Caki2 (cell line): ENCODE measurements around the gene CDCP1. TPM values are rescaled to one million over a fixed set of nuclear protein-coding genes. Genes with fewer than 3 reads are reported as not detected.
A peak's percentile ranks its signal among the peaks of the same experiment; 100 is the strongest.

Experiments
- DNase-seq: peaks from one replicate; pipeline ENCODE4 v3.0.0-alpha.2; 2015; ENCODE audit warnings: low read depth
- in situ Hi-C: cut with HindIII; loops from 2 replicates; pipeline ENCODE4 v1.10.0; 2016; ENCODE audit warnings: low sequenced_read_pairs, low pct_unique_long_range_greater_than_20kb, mixed read lengths
- total RNA-seq: library from RNA; depleted of rRNA; stranded (reverse); fragments of >200 nt; shearing (Covaris generic); gene quantifications from 2 replicates; pipeline ENCODE4 v1.2.3, GENCODE V29; 2014; ENCODE audit warnings: low replicate concordance

The CDCP1 gene
- total RNA-seq, 1 experiment from 2014 or later, result 11.4 TPM

GRCh38 chr3:45178183-45179023 lies 32.2 kb upstream of the CDCP1 start:
- in situ Hi-C loops, result no loop called here
- DNase-seq, result peak; percentile 82

- DNase-seq, result no peak
- in situ Hi-C loops, result no loop called here
Observed at GRCh38 chr3:45176912-45177311, 30.7 kb upstream of the CDCP1 start.

GRCh38 chr3:45174234-45174633 lies 28.1 kb upstream of the CDCP1 start:
- in situ Hi-C loops, result no loop called here
- no peak for DNase-seq

GRCh38 chr3:45173776-45174175 lies 27.6 kb upstream of the CDCP1 start:
- no peak for DNase-seq
- in situ Hi-C loops, result no loop called here

GRCh38 chr3:45171283-45171682 lies 25.1 kb upstream of the CDCP1 start:
- no peak for DNase-seq
- in situ Hi-C loops, result no loop called here

GRCh38 chr3:45170096-45170495 lies 23.9 kb upstream of the CDCP1 start:
- no peak for DNase-seq
- in situ Hi-C loops, result no loop called here

- in situ Hi-C loops, result no loop called here
- DNase-seq, result no peak
Observed at GRCh38 chr3:45169125-45169904, 23.1 kb upstream of the CDCP1 start.

- in situ Hi-C loops, result no loop called here
- no peak for DNase-seq
Observed at GRCh38 chr3:45168451-45168850, 22.3 kb upstream of the CDCP1 start.

GRCh38 chr3:45167011-45167911 lies 21.1 kb upstream of the CDCP1 start:
- peak; percentile 94 for DNase-seq
- in situ Hi-C loops, result no loop called here

- in situ Hi-C loops, result no loop called here
- DNase-seq, result no peak
Observed at GRCh38 chr3:45166321-45166879, 20.2 kb upstream of the CDCP1 start.

GRCh38 chr3:45165497-45166283 lies 19.5 kb upstream of the CDCP1 start:
- in situ Hi-C loops, result no loop called here
- no peak for DNase-seq

- in situ Hi-C loops, result no loop called here
- no peak for DNase-seq
Observed at GRCh38 chr3:45164056-45164455, 17.9 kb upstream of the CDCP1 start.

GRCh38 chr3:45163481-45163880 lies 17.3 kb upstream of the CDCP1 start:
- in situ Hi-C loops, result no loop called here
- DNase-seq, result no peak

GRCh38 chr3:45154641-45155147 lies 8.5 kb upstream of the CDCP1 start:
- DNase-seq, result peak; percentile 72
- in situ Hi-C loops, result no loop called here

- peak; percentile 61 for DNase-seq
- in situ Hi-C loops, result no loop called here
Observed at GRCh38 chr3:45153658-45154437, 7.7 kb upstream of the CDCP1 start.

GRCh38 chr3:45152307-45152706 lies 6.1 kb upstream of the CDCP1 start:
- DNase-seq, result no peak
- in situ Hi-C loops, result no loop called here

- DNase-seq, result no peak
- in situ Hi-C loops, result no loop called here
Observed at GRCh38 chr3:45151100-45151499, 4.9 kb upstream of the CDCP1 start.
